HepG2 (cell line): Measurements from ENCODE around the gene CPSF7. TPM values are rescaled to one million over a fixed set of nuclear protein-coding genes. Genes with fewer than 3 reads are reported as not detected.

Experiments
- ATF7-NPFF ChIP-seq: sonication (generic); formaldehyde crosslinking; IDR thresholded peaks from 2 replicates; pipeline ENCODE4 v1.8.1; 2023; ENCODE audit warnings: mild to moderate bottlenecking, low read depth, missing genetic modification reagents, moderate library complexity
- BCL6 ChIP-seq: IDR thresholded peaks from 2 replicates; pipeline ENCODE4 v1.6.1; 2016; ENCODE audit warnings: missing genetic modification reagents, missing compliant biosample characterization
- CBX1 ChIP-seq: IDR thresholded peaks from one replicate; pipeline ENCODE4 v1.6.1; 2016; ENCODE audit warnings: antibody characterized with exemption, low read depth
- GLI4 ChIP-seq: sonication (generic); formaldehyde crosslinking; IDR thresholded peaks from 2 replicates; pipeline ENCODE4 v1.5.1; 2020; ENCODE audit warnings: missing genetic modification reagents, mild to moderate bottlenecking, moderate library complexity, borderline replicate concordance
- HHEX ChIP-seq: IDR thresholded peaks from 2 replicates; pipeline ENCODE4 v1.6.1; 2016; ENCODE audit warnings: control low read depth
- HNRNPL ChIP-seq: fragments of 200-400 bp; formaldehyde crosslinking; IDR thresholded peaks from 2 replicates; pipeline ENCODE4 v1.6.1; 2017; ENCODE audit warnings: mild to moderate bottlenecking, low read depth, low read length
- NFATC3 ChIP-seq: sonication (generic); formaldehyde crosslinking; IDR thresholded peaks from 2 replicates; pipeline ENCODE4 v1.5.1; 2020; ENCODE audit warnings: mild to moderate bottlenecking, missing genetic modification reagents
- NFIB ChIP-seq: sonication (generic); formaldehyde crosslinking; IDR thresholded peaks from 2 replicates; pipeline ENCODE4 v1.9.0; 2021; ENCODE audit warnings: missing genetic modification reagents, mild to moderate bottlenecking, borderline replicate concordance
- NONO ChIP-seq, 2 experiments: fragments of 450-650 bp in 1 of 2; sonication (generic) in 1 of 2; formaldehyde crosslinking in 1 of 2; IDR thresholded peaks in 1 of 2; conservative IDR thresholded peaks in 1 of 2; 2 replicates each; pipeline versions ENCODE4 v1.6.1 to v1.8.0; 2017 to 2022; ENCODE audit warnings: mild to moderate bottlenecking in 1 of 2, missing genetic modification reagents in 1 of 2, moderate library complexity in 1 of 2
- RARA ChIP-seq: IDR thresholded peaks from 2 replicates; pipeline ENCODE4 v1.6.1; 2016; ENCODE audit warnings: missing genetic modification reagents, missing compliant biosample characterization
- RFX5 ChIP-seq: IDR thresholded peaks from 2 replicates; pipeline ENCODE4 v1.6.1; 2011; ENCODE audit warnings: low read depth, low read length, improper control_type of control experiment
- TCF7L2 ChIP-seq: IDR thresholded peaks from 2 replicates; pipeline ENCODE4 v1.6.1; 2011; ENCODE audit warnings: mild to moderate bottlenecking, low read depth, low read length, moderate library complexity
- ZBTB20 ChIP-seq: sonication (generic); formaldehyde crosslinking; IDR thresholded peaks from 2 replicates; pipeline ENCODE4 v1.8.1; 2023; ENCODE audit warnings: missing genetic modification reagents, low read depth, mild to moderate bottlenecking, borderline replicate concordance
- ZNF296 ChIP-seq: sonication (generic); formaldehyde crosslinking; conservative IDR thresholded peaks from 2 replicates; pipeline ENCODE4 v1.5.0; 2020; ENCODE audit warnings: mild to moderate bottlenecking, missing genetic modification reagents
- ZNF33A ChIP-seq: sonication (generic); formaldehyde crosslinking; IDR thresholded peaks from 2 replicates; pipeline ENCODE4 v1.5.1; 2020; ENCODE audit warnings: missing genetic modification reagents, mild to moderate bottlenecking, moderate library complexity, borderline replicate concordance
- ZNF33B ChIP-seq: sonication (generic); formaldehyde crosslinking; IDR thresholded peaks from 2 replicates; pipeline ENCODE4 v1.5.1; 2020; ENCODE audit warnings: mild to moderate bottlenecking, missing genetic modification reagents
- ZNF543 ChIP-seq: sonication (generic); formaldehyde crosslinking; IDR thresholded peaks from 2 replicates; pipeline ENCODE4 v1.4.0; 2020; ENCODE audit warnings: mild to moderate bottlenecking, missing genetic modification reagents
- ZNF552 ChIP-seq: sonication (generic); formaldehyde crosslinking; IDR thresholded peaks from 2 replicates; pipeline ENCODE4 v1.9.0; 2022; ENCODE audit warnings: missing genetic modification reagents, mild to moderate bottlenecking, borderline replicate concordance
- ZNF883 ChIP-seq: sonication (generic); formaldehyde crosslinking; IDR thresholded peaks from 2 replicates; pipeline ENCODE4 v1.5.1; 2020; ENCODE audit warnings: mild to moderate bottlenecking, missing genetic modification reagents; ENCODE audit errors: not compliant biosample characterization
- polyA plus RNA-seq, 8 experiments: library from polyadenylated mRNA; depleted of rRNA in 3 of 8; stranded (reverse) in 7 of 8; unstranded in 1 of 8; fragments of >200 nt; fragmentation: Illumina TruSeq in 4 of 8; extraction: Trizol in 4 of 8; gene quantifications; 2 replicates each; pipeline versions ENCODE4 v1.2.1 to v1.2.3, GENCODE V29; 2011 to 2016; ENCODE audit warnings: low read depth in 4 of 8, missing spikeins in 1 of 8, mixed read lengths in 1 of 8; ENCODE audit not compliant: insufficient read depth in 1 of 8
- total RNA-seq, 5 experiments: library from RNA; depleted of rRNA; stranded (reverse); fragments of >200 nt; fragmentation: Illumina TruSeq; extraction: Trizol; gene quantifications; 2 replicates each; pipeline ENCODE4 v1.2.3, GENCODE V29; 2016; ENCODE audit warnings: low read depth in 1 of 5
- TF ChIP-seq, protein P1 (sequence below): sonication (generic); formaldehyde crosslinking; IDR thresholded peaks from 2 replicates; pipeline ENCODE4 v1.9.0; 2021; ENCODE audit warnings: missing genetic modification reagents, borderline replicate concordance
- TF ChIP-seq, protein P2 (sequence below): sonication (generic); formaldehyde crosslinking; IDR thresholded peaks from 2 replicates; pipeline ENCODE4 v1.8.0; 2022; ENCODE audit warnings: missing genetic modification reagents, low read depth, mild to moderate bottlenecking, borderline replicate concordance
- TF ChIP-seq, protein P3 (sequence below): sonication (generic); formaldehyde crosslinking; IDR thresholded peaks from 2 replicates; pipeline ENCODE4 v1.5.0; 2020; ENCODE audit warnings: mild to moderate bottlenecking, missing genetic modification reagents
- TF ChIP-seq, protein P4 (sequence below): sonication (generic); formaldehyde crosslinking; IDR thresholded peaks from 2 replicates; pipeline ENCODE4 v1.4.0; 2020; ENCODE audit warnings: missing genetic modification reagents

Gene CPSF7
- total and polyA plus RNA-seq, 2 of the 13 experiments (the other 11 are each of a cell fraction or from before 2014, with no cell fraction given) = 34.1 to 36.8 TPM

DNA sequence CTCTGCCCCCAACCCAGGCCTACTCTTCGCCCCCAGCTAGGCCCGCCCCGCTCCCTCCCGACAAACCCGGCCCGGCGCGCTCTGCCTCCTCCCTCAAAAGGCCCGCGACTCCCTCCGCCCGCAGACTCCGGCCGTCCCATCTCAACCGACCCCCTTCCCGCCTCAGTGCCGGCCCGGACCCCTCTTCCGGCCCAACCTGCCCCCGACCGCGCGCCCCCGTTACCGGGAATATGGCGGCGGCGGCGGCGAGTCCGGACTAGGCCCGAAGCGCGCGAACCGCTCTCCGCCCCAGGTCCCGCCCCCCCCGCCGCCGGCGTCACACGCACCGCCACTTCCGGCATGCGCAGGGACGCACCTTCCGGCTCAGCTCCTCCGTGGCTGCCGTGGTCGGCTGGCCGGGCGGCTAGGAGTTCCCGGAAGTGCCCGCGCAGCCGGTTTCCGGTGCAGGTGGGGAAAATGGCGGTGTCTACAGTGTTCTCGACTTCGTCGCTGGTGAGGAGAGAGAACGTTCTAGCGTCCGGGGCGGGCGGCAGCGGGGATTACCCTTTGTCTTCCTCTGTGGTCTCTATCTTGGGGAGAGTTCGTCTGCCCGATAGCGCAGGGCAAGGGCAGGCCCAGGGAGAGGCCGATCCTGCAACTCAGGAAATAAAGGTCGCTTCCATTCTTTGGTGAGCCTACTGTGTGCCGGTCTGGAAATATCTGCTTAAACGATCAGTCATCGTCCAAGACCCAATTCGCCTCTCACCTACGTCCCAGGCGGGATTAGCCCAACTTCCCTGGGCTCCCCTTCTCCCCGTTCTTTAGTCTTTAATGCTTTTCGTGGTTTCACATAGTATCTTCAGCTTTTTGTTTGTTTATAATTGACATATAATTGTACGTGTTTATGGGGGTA, at the start of gene CPSF7, which contains the start of gene SDHAF2 (continued):
- TF ChIP-seq, protein P1, sequence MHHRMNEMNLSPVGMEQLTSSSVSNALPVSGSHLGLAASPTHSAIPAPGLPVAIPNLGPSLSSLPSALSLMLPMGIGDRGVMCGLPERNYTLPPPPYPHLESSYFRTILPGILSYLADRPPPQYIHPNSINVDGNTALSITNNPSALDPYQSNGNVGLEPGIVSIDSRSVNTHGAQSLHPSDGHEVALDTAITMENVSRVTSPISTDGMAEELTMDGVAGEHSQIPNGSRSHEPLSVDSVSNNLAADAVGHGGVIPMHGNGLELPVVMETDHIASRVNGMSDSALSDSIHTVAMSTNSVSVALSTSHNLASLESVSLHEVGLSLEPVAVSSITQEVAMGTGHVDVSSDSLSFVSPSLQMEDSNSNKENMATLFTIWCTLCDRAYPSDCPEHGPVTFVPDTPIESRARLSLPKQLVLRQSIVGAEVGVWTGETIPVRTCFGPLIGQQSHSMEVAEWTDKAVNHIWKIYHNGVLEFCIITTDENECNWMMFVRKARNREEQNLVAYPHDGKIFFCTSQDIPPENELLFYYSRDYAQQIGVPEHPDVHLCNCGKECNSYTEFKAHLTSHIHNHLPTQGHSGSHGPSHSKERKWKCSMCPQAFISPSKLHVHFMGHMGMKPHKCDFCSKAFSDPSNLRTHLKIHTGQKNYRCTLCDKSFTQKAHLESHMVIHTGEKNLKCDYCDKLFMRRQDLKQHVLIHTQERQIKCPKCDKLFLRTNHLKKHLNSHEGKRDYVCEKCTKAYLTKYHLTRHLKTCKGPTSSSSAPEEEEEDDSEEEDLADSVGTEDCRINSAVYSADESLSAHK (CRISPR knock-in tag) = no peak
- TF ChIP-seq GLI4 (CRISPR knock-in tag) (peak; percentile 73; the same call in 1 of the 2 replicates), BCL6 (CRISPR knock-in tag) (no peak), NFATC3 (CRISPR knock-in tag) (no peak), ZNF296 (CRISPR knock-in tag) (no peak), HNRNPL (no peak), ZNF543 (CRISPR knock-in tag) (peak; percentile 88; the same call in 1 of the 2 replicates), ATF7-NPFF (CRISPR knock-in tag) (peak; percentile 93), ZBTB20 (CRISPR knock-in tag) (peak; percentile 43; the same call in 1 of the 2 replicates), CBX1 (no peak), ZNF552 (CRISPR knock-in tag) (no peak), RFX5 (no peak), RARA (CRISPR knock-in tag) (no peak), HHEX (CRISPR knock-in tag) (no peak), ZNF33A (CRISPR knock-in tag) (peak; percentile 98), NFIB (CRISPR knock-in tag) (no peak), ZNF883 (CRISPR knock-in tag) (peak; percentile 85), ZNF33B (CRISPR knock-in tag) (0 out of 2 replicates have a peak, but pooled peaks have one; percentile 58), NONO (IDR thresholded peaks at IDR 0.05) (no peak), NONO (CRISPR knock-in tag; conservative IDR thresholded peaks at IDR 0.05) (peak; percentile 84), TCF7L2 (no peak)
- TF ChIP-seq, protein P2, sequence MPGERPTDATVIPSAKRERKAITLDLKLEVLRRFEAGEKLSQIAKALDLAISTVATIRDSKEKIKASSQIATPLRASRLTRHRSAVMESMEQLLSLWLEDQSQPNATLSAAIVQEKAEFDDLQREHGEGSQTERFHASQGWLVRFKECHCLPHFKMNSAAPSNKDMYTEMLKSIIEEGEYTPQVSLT (CRISPR knock-in tag) = no peak; the same call in 1 of the 2 replicates
- TF ChIP-seq, protein P3, sequence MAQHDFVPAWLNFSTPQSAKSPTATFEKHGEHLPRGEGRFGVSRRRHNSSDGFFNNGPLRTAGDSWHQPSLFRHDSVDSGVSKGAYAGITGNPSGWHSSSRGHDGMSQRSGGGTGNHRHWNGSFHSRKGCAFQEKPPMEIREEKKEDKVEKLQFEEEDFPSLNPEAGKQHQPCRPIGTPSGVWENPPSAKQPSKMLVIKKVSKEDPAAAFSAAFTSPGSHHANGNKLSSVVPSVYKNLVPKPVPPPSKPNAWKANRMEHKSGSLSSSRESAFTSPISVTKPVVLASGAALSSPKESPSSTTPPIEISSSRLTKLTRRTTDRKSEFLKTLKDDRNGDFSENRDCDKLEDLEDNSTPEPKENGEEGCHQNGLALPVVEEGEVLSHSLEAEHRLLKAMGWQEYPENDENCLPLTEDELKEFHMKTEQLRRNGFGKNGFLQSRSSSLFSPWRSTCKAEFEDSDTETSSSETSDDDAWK (CRISPR knock-in tag) = no peak
- TF ChIP-seq, protein P4, sequence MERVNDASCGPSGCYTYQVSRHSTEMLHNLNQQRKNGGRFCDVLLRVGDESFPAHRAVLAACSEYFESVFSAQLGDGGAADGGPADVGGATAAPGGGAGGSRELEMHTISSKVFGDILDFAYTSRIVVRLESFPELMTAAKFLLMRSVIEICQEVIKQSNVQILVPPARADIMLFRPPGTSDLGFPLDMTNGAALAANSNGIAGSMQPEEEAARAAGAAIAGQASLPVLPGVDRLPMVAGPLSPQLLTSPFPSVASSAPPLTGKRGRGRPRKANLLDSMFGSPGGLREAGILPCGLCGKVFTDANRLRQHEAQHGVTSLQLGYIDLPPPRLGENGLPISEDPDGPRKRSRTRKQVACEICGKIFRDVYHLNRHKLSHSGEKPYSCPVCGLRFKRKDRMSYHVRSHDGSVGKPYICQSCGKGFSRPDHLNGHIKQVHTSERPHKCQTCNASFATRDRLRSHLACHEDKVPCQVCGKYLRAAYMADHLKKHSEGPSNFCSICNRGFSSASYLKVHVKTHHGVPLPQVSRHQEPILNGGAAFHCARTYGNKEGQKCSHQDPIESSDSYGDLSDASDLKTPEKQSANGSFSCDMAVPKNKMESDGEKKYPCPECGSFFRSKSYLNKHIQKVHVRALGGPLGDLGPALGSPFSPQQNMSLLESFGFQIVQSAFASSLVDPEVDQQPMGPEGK = peak; percentile 45; the same call in 1 of the 2 replicates
